NCI-H1105 treated with DMSO at 0.1 percent for 48 hours (cell line): ENCODE measurements around the gene CEBPE.

Experiments used
- DNase-seq: peaks from one replicate; lab custom pipeline; 2025; lab: John Stamatoyannopoulos, UW

Gene CEBPE

GRCh38 chr14:23143911-23144310 lies 24.9 kb upstream of the CEBPE start:
- DNase-seq: no peak

GRCh38 chr14:23142826-23143225 lies 23.8 kb upstream of the CEBPE start:
- DNase-seq: no peak

GRCh38 chr14:23141706-23142444 lies 22.8 kb upstream of the CEBPE start:
- no peak for DNase-seq

GRCh38 chr14:23140371-23140770 lies 21.3 kb upstream of the CEBPE start:
- DNase-seq: no peak

GRCh38 chr14:23139874-23140273 lies 20.8 kb upstream of the CEBPE start:
- no peak for DNase-seq

GRCh38 chr14:23137813-23138535 lies 18.9 kb upstream of the CEBPE start:
- no peak for DNase-seq

GRCh38 chr14:23137192-23137812 lies 18.2 kb upstream of the CEBPE start:
- DNase-seq: peak; percentile 24

- no peak for DNase-seq
Measured at GRCh38 chr14:23136566-23137133, 17.6 kb upstream of the CEBPE start.

- DNase-seq: no peak
Measured at GRCh38 chr14:23132970-23133369, 13.9 kb upstream of the CEBPE start.

GRCh38 chr14:23131482-23131881 lies 12.4 kb upstream of the CEBPE start:
- DNase-seq: no peak

GRCh38 chr14:23130871-23131270 lies 11.8 kb upstream of the CEBPE start:
- no peak for DNase-seq

GRCh38 chr14:23129759-23130316 lies 10.8 kb upstream of the CEBPE start:
- no peak for DNase-seq

GRCh38 chr14:23128969-23129758 lies 10.1 kb upstream of the CEBPE start:
- no peak for DNase-seq

- DNase-seq: no peak
Measured at GRCh38 chr14:23127861-23128260, 8.8 kb upstream of the CEBPE start.

- DNase-seq: no peak
Measured at GRCh38 chr14:23126548-23127278, 7.7 kb upstream of the CEBPE start.

GRCh38 chr14:23125933-23126524 lies 7.0 kb upstream of the CEBPE start:
- no peak for DNase-seq

GRCh38 chr14:23125011-23125410 lies 6.0 kb upstream of the CEBPE start:
- DNase-seq: no peak

- DNase-seq: no peak
Measured at GRCh38 chr14:23124337-23124954, 5.4 kb upstream of the CEBPE start.

GRCh38 chr14:23123419-23123818 lies 4.4 kb upstream of the CEBPE start:
- DNase-seq: peak; percentile 10

- DNase-seq: no peak
Measured at GRCh38 chr14:23122086-23122485, 3.0 kb upstream of the CEBPE start.
